ENCODE measurements around the gene ARHGEF4.
"Not testable (repeated sequence)": the region's sequence is repeated elsewhere in the genome, so short reads cannot be mapped to it uniquely, and the experiment has no call there.

Gene ARHGEF4

GRCh38 chr2:130899306-130899705 lies 62.6 kb downstream of the ARHGEF4 start:
- no peak for DNase-seq
- in situ Hi-C loops (cut with HindIII; ENCODE audit: low pct_ligation_motif_present, low pct_unique_long_range_greater_than_20kb, low sequenced_read_pairs), result no loop called here

GRCh38 chr2:130901061-130901460 lies 64.3 kb downstream of the ARHGEF4 start:
- no peak for DNase-seq
- in situ Hi-C loops (cut with HindIII; ENCODE audit: low pct_ligation_motif_present, low pct_unique_long_range_greater_than_20kb, low sequenced_read_pairs), result no loop called here

- in situ Hi-C loops (cut with HindIII; ENCODE audit: low pct_ligation_motif_present, low pct_unique_long_range_greater_than_20kb, low sequenced_read_pairs), result not testable (repeated sequence)
These were observed 64.9 kb downstream of the ARHGEF4 start for GRCh38 chr2:130901626-130902025.

GRCh38 chr2:130908832-130909231 lies 72.1 kb downstream of the ARHGEF4 start:
- DNase-seq, result no peak
- in situ Hi-C loops (cut with HindIII; ENCODE audit: low pct_ligation_motif_present, low pct_unique_long_range_greater_than_20kb, low sequenced_read_pairs), result no loop called here

More at GRCh38 chr2:130901626-130902025, 64.9 kb downstream of the ARHGEF4 start:
- not testable (repeated sequence) for DNase-seq

- DNase-seq, result no peak
- in situ Hi-C loops (cut with HindIII; ENCODE audit: low pct_ligation_motif_present, low pct_unique_long_range_greater_than_20kb, low sequenced_read_pairs), result no loop called here
These were observed 74.2 kb downstream of the ARHGEF4 start for GRCh38 chr2:130910931-130911330.

- in situ Hi-C loops (cut with HindIII; ENCODE audit: low pct_ligation_motif_present, low pct_unique_long_range_greater_than_20kb, low sequenced_read_pairs), result no loop called here
- DNase-seq, result no peak
These were observed 74.8 kb downstream of the ARHGEF4 start for GRCh38 chr2:130911482-130911881.

GRCh38 chr2:130911996-130912395 lies 75.3 kb downstream of the ARHGEF4 start:
- DNase-seq, result no peak
- in situ Hi-C loops (cut with HindIII; ENCODE audit: low pct_ligation_motif_present, low pct_unique_long_range_greater_than_20kb, low sequenced_read_pairs), result no loop called here

- in situ Hi-C loops (cut with HindIII; ENCODE audit: low pct_ligation_motif_present, low pct_unique_long_range_greater_than_20kb, low sequenced_read_pairs), result no loop called here
- DNase-seq, result no peak
These were observed 75.8 kb downstream of the ARHGEF4 start for GRCh38 chr2:130912471-130912870.

- DNase-seq, result no peak
- in situ Hi-C loops (cut with HindIII; ENCODE audit: low pct_ligation_motif_present, low pct_unique_long_range_greater_than_20kb, low sequenced_read_pairs), result no loop called here
These were observed 77.2 kb downstream of the ARHGEF4 start for GRCh38 chr2:130913891-130914290.

GRCh38 chr2:130915149-130915548 lies 78.4 kb downstream of the ARHGEF4 start:
- DNase-seq, result no peak
- in situ Hi-C loops (cut with HindIII; ENCODE audit: low pct_ligation_motif_present, low pct_unique_long_range_greater_than_20kb, low sequenced_read_pairs), result no loop called here

GRCh38 chr2:130915595-130916437 lies 79.1 kb downstream of the ARHGEF4 start:
- in situ Hi-C loops (cut with HindIII; ENCODE audit: low pct_ligation_motif_present, low pct_unique_long_range_greater_than_20kb, low sequenced_read_pairs), result no loop called here
- DNase-seq, result no peak

GRCh38 chr2:130916438-130916705 lies 79.7 kb downstream of the ARHGEF4 start:
- no peak for DNase-seq
- in situ Hi-C loops (cut with HindIII; ENCODE audit: low pct_ligation_motif_present, low pct_unique_long_range_greater_than_20kb, low sequenced_read_pairs), result no loop called here

GRCh38 chr2:130917006-130917688 lies 80.4 kb downstream of the ARHGEF4 start:
- in situ Hi-C loops (cut with HindIII; ENCODE audit: low pct_ligation_motif_present, low pct_unique_long_range_greater_than_20kb, low sequenced_read_pairs), result no loop called here
- DNase-seq, result no peak

- in situ Hi-C loops (cut with HindIII; ENCODE audit: low pct_ligation_motif_present, low pct_unique_long_range_greater_than_20kb, low sequenced_read_pairs), result no loop called here
- no peak for DNase-seq
These were observed 81.7 kb downstream of the ARHGEF4 start for GRCh38 chr2:130918393-130918792.

GRCh38 chr2:130920415-130921163 lies 83.9 kb downstream of the ARHGEF4 start:
- in situ Hi-C loops (cut with HindIII; ENCODE audit: low pct_ligation_motif_present, low pct_unique_long_range_greater_than_20kb, low sequenced_read_pairs), result no loop called here
- DNase-seq, result peak; percentile 69

GRCh38 chr2:130921164-130921476 lies 84.4 kb downstream of the ARHGEF4 start:
- in situ Hi-C loops (cut with HindIII; ENCODE audit: low pct_ligation_motif_present, low pct_unique_long_range_greater_than_20kb, low sequenced_read_pairs), result no loop called here
- DNase-seq, result no peak

GRCh38 chr2:130922417-130922816 lies 85.7 kb downstream of the ARHGEF4 start:
- in situ Hi-C loops (cut with HindIII; ENCODE audit: low pct_ligation_motif_present, low pct_unique_long_range_greater_than_20kb, low sequenced_read_pairs), result no loop called here
- DNase-seq, result no peak

GRCh38 chr2:130928385-130928784 lies 91.7 kb downstream of the ARHGEF4 start:
- in situ Hi-C loops (cut with HindIII; ENCODE audit: low pct_ligation_motif_present, low pct_unique_long_range_greater_than_20kb, low sequenced_read_pairs), result no loop called here
- no peak for DNase-seq

- no peak for DNase-seq
- in situ Hi-C loops (cut with HindIII; ENCODE audit: low pct_ligation_motif_present, low pct_unique_long_range_greater_than_20kb, low sequenced_read_pairs), result no loop called here
These were observed 94.3 kb downstream of the ARHGEF4 start for GRCh38 chr2:130930740-130931659.
